Type B pancreatic cell (in vitro differentiated cells): ENCODE results near the gene RNASE7. TPM values are rescaled to one million over a fixed set of nuclear protein-coding genes. Genes with fewer than 3 reads are reported as not detected.

Experiments used
- DNase-seq: peaks from one replicate; pipeline ENCODE4 v3.0.0; 2021; ENCODE audit warnings: mixed read lengths; ENCODE audit not compliant: unreplicated experiment; ENCODE audit errors: extremely low spot score
- H3K27ac Mint-ChIP-seq: 2 replicates; pipeline ENCODE4 v1.8.0; 2021; ENCODE audit warnings: mild to moderate bottlenecking, mixed read lengths
- H3K27me3 Mint-ChIP-seq: 2 replicates; pipeline ENCODE4 v1.8.0; 2021; ENCODE audit warnings: mixed read lengths
- H3K36me3 Mint-ChIP-seq: 2 replicates; pipeline ENCODE4 v1.8.0; 2021; ENCODE audit warnings: mixed read lengths
- H3K4me1 Mint-ChIP-seq: one replicate; pipeline ENCODE4 v1.8.0; 2021; ENCODE audit warnings: mixed read lengths; ENCODE audit not compliant: unreplicated experiment
- H3K4me3 Mint-ChIP-seq: 2 replicates; pipeline ENCODE4 v1.8.0; 2021; ENCODE audit warnings: mild to moderate bottlenecking, mixed read lengths
- H3K9me3 Mint-ChIP-seq: 2 replicates; pipeline ENCODE4 v1.8.0; 2021; ENCODE audit warnings: mixed read lengths
- CTCF ChIP-seq: fragments of 200-600 bp; sonication (generic); conservative IDR thresholded peaks from 2 replicates; pipeline ENCODE4 v1.5.0; 2021; ENCODE audit warnings: antibody characterized with exemption, mild to moderate bottlenecking
- total RNA-seq: library from RNA; stranded (reverse); gene quantifications from 2 replicates; pipeline ENCODE4 v1.2.1, GENCODE V29; 2021; ENCODE audit warnings: low replicate concordance

Gene RNASE7
- total RNA-seq, 1 donor from 2014 or later = not detected

GRCh38 chr14:21055432-21056117 is 13.4 kb downstream of the RNASE7 start:
- TF ChIP-seq CTCF = no peak
- Mint-ChIP-seq H3K27ac (no peak overlapping the region), H3K4me1 (peaks cover 31% of the 10 kb centered on the region), H3K4me3 (no peak overlapping the region), H3K36me3 (no peaks in the 10 kb centered on the region), H3K9me3 (no peaks in the 10 kb centered on the region), H3K27me3 (peaks cover 4% of the 10 kb centered on the region)
- no peak for DNase-seq

GRCh38 chr14:21056520-21057163 is 14.5 kb downstream of the RNASE7 start:
- H3K4me1 Mint-ChIP-seq = peaks cover 33% of the 10 kb centered on the region
- H3K36me3 Mint-ChIP-seq = no peaks in the 10 kb centered on the region
- no peaks in the 10 kb centered on the region for H3K9me3 Mint-ChIP-seq
- TF ChIP-seq CTCF = no peak
- DNase-seq = no peak
- H3K4me3 Mint-ChIP-seq = no peak overlapping the region
- no peak overlapping the region for H3K27ac Mint-ChIP-seq
- peaks cover 4% of the 10 kb centered on the region for H3K27me3 Mint-ChIP-seq

GRCh38 chr14:21057803-21058675 is 15.9 kb downstream of the RNASE7 start, which contains the start of gene RNASE8:
RNASE8 (plus strand) TSS chr14:21057822; CDS start chr14:21057893, 71 bp downstream.
- H3K27me3 Mint-ChIP-seq = peaks cover 4% of the 10 kb centered on the region
- no peak within 1 kb of the TSS for H3K27ac Mint-ChIP-seq
- H3K4me3 Mint-ChIP-seq = no peak within 1 kb of the TSS
- H3K4me1 Mint-ChIP-seq = peaks cover 33% of the 10 kb centered on the region
- TF ChIP-seq CTCF = no peak
- H3K36me3 Mint-ChIP-seq = no peaks in the 10 kb centered on the region
- DNase-seq = no peak
- no peaks in the 10 kb centered on the region for H3K9me3 Mint-ChIP-seq

- no peak for DNase-seq
- no peak for TF ChIP-seq CTCF
- no peak overlapping the region for H3K4me3 Mint-ChIP-seq
- H3K4me1 Mint-ChIP-seq = peaks cover 40% of the 10 kb centered on the region
- no peak overlapping the region for H3K27ac Mint-ChIP-seq
- no peaks in the 10 kb centered on the region for H3K36me3 Mint-ChIP-seq
- no peaks in the 10 kb centered on the region for H3K9me3 Mint-ChIP-seq
- H3K27me3 Mint-ChIP-seq = peaks cover 4% of the 10 kb centered on the region
Measured at GRCh38 chr14:21058903-21059302, 16.7 kb downstream of the RNASE7 start.

GRCh38 chr14:21059842-21060613 is 17.9 kb downstream of the RNASE7 start:
- no peak for DNase-seq
- peaks cover 35% of the 10 kb centered on the region for H3K4me1 Mint-ChIP-seq
- no peak for TF ChIP-seq CTCF
- H3K9me3 Mint-ChIP-seq = no peaks in the 10 kb centered on the region
- H3K27ac Mint-ChIP-seq = no peak overlapping the region
- H3K4me3 Mint-ChIP-seq = no peak overlapping the region
- H3K36me3 Mint-ChIP-seq = no peaks in the 10 kb centered on the region
- peaks cover 4% of the 10 kb centered on the region for H3K27me3 Mint-ChIP-seq
